Dermis microvascular lymphatic vessel endothelial cell (primary cell): ENCODE measurements around the gene COL5A1. TPM values are rescaled to one million over a fixed set of nuclear protein-coding genes. Genes with fewer than 3 reads are reported as not detected.
A peak's percentile ranks its signal among the peaks of the same experiment; 100 is the strongest.

Source experiments
- DNase-seq, 2 donors: peaks; one replicate each; pipeline versions ENCODE4 v3.0.0 to v3.0.0-alpha.2; 2010; ENCODE audit warnings: low read depth in 2 of 2
- total RNA-seq: library from RNA; depleted of rRNA; stranded (reverse); fragments of >200 nt; gene quantifications from 2 replicates; pipeline ENCODE4 v1.2.1, GENCODE V29; 2014

The COL5A1 gene
- total RNA-seq, result 1.2 and 3.0 TPM in 2 replicates

DNA sequence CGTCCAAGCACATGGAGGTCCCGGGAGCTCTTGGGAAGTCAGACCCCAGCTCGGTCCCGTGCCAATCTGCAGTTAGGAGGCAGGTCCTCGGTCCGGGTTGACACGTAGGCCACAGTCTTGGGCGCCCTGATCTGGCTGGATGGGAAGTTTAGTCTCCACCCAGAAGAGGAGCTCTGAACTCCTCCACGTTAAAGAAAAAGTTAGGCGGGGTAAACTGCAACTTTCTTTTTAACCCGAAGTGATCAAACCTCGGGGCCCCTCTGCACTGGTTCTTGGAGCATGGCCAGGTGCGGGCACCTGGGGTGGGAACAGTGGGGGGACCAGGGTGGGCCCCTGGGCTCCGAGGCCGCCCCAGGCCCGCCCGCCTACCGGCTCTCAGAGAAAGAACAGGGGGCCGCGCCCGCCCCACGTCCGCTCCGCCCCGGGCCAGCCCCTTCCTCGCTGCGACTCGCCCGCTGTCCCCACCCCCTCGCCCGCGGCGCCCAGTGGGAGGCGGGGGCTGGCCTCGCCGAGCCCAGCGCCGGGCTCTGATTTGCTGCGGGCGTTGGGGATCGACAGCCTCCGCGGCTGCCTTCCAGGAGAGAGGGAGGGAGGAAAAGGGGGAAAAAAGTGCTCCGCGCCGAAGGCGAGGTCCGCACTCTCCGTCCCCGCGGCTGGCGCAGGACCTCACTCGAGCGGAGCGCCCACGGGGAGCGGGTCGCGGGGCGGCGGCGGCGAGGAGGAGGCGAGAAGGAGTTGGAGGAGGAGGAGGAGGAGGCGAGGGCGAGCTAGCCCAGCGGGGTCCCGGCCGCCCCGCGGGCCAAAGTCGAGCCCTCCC lies at the start of gene COL5A1:
COL5A1 (plus strand) TSS at position 631 of the 817 bp plus-strand sequence. CDS start 385 bp downstream, outside the sequence.
- DNase-seq, result peak; percentile 40 to 90

DNA sequence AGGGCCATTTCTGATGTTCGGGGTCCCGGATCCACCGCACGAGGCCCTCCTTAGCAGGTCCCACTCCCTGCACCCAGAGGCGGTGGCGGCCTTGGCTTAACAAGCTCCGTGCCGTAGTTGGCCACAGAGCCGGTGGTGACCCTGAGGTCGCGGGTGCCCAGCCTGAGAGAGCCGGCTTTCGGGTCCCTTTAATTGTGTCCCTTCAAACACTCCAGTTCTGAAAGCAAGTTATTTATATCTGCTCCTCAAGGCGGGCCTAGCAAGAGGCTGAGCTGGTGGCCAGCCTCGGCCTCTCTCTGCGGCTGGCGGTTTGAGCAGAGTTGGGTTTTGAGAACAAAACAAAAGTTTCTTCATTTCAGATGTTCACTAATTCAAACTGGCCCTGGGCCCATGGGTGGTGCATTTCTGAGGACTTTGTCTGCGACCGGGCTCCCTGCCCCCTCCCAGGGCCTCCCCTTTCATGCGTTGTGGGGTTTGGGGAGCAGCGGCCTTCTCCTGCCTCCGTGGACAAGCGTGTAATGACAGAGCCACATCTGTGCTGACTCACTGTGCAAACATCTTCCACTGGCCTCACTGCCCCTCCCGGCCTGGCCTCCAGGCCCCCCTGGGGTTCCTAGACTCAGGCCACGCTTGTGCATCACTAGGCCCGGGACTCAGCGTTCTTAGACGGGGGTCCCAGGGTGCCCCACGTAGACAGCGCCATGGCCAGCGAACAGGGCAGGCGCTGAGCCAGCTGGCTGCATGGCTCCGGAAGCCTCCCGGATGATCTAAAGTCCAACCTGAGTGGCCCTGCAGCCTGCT lies 49.4 kb upstream of the COL5A1 start:
- no peak for DNase-seq

DNA sequence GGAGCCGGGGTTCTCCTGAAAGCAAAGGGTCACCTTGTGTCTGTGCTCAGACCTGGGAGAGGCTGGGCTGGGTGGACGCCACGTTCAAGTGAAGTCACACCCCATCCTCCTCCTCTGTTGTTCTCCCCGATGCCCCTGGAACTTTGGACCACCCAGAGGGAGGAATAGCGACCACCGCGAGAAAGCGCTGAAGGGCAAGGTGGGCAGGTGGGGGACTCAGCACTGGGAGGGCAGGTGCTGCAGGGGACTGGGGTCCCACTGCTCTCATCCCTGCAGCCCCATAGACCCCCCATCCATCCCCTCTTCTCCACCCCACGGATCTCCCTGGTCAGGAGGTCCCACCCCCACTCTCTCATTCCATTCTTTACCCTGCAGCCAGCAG lies 48.8 kb upstream of the COL5A1 start:
- no peak for DNase-seq

DNA sequence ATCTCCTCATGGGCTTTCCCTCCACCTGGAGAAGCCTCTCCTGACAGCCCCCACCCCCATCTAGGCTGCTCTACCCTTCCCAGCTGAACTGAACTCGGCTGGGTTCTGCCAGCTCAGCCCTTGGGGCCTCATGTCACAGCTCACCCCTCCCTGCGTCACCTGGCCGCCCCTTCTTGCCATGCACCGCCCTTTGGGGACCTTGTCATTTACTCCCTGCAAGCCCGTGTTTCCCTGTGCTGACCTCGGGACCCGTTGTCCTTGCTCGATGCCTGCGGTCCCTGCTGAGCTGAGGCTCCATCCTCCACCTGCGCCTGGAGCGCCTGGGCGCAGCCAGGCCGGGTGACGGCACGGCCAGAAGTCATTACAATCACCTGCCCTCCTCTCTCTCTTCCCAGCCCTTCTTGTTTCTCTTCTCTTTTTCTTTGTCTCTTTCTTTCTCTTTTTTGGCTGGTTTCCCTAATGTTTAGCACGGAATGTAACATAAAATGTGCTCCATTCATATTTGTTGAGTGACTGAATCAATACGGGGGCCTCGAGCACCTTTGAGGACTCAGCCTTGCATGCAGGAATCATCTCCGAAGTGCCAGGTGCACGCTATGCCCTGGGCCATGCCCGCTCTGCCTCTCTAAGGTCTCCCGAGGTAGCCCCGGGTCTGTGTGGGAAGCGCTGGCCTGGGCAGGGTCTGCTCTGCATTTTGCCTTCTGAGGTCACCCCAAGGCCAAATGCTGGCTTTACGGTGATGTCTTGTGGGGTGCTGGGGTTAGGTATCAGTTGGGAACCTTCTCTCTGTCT lies 48.1 kb upstream of the COL5A1 start:
- DNase-seq, result no peak

DNA sequence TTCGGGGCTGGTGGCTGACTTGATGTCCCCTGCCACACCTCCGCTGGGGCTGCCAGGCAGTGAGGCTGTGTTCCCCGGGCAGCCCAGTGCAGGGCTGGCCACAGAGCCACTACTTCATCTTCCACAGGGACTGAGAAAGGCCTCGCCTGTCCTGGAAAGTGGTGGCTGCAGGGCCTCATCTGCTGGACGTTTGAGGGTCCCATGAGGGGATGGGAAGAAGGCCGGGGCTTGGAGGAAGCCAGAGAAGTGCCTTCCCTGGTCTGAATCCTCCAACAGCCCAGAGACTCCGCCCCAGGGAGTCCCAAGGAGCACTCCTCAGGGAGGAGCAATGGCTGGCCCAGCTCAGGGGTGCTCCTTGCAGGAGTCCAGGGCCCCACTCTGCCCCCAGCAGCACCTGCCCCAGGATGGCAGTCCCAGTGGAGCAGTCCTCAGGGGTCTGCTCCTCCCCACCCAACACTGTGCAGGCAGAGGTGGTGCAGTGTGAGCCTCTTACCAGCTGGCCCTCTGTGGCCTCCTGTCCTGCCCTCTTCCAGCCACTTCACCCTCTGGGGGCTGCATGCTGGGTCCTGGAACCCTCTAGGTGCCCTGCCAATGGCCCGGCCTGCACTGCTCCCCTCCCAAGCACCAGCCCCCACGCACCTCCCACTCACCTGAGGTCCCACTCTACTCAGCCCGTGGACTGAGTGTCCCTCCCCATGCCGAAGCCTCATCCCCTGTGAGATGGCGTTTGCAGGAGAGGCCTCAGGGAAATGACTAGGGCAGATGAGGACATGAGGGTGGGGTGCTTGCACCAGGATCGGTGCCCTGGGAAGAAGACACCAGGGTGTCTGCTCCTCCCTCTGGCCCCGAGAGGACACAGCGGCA lies 47.3 kb upstream of the COL5A1 start:
- DNase-seq, result no peak

DNA sequence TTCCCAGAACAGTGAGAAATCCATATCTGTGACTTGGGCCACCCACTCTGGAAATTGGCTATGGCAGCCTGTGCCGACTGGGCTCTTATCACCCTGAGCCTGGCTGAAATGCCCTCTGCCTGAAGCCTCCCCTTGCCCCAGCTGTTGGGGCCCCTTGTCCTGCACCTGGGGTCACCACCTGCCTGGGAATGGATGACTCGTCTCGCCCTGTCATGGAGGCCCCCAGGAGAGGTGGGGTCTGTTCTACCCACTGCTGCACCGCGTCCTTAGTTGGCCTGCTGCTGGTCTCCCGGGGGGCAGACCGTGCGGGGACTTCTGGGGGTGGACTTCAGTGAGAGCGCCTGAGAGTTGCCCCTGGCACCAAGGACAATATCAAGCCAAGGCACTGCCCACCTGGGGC lies 46.6 kb upstream of the COL5A1 start:
- no peak for DNase-seq

DNA sequence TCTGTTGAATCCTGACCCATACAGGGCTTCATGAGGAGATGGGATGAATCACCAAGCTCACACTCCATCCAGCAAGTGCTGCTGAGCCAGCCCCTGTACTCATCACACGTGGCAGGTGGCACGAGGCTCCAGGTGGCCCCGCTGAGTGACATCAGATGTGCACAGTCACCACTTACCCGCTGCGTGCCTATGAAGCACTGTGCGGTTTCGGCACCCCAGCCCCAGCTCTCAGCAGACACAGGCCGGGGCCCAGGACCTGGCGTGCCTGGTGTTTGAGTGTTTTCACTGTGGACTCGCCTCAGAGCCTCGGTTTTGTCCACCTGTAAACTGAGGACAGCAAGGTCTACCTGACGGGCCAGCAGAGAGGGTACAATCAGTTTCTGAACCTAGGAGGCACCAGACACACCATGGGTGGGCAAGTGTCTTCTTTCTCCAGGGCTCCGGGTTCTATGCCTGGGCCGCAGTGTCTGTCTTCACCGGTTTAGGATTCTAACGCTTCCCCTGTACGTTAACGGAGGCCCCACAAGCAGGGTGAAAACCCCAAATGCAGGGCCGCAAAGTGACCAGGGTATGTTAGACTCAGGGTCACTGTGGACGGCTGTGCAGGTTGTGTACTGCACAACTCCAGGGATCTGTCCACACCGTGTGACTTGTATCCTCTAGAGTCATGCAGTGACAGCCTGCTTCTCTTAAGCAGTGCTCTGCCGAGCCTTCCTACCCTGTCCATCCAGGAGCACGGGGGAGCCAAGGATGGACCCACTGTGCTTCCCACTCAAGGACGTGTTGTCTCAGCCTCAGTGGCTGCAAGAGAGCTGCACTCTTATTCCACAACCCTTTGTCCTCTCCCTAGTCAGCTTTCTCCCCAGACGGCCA lies 44.3 kb upstream of the COL5A1 start:
- no peak for DNase-seq

DNA sequence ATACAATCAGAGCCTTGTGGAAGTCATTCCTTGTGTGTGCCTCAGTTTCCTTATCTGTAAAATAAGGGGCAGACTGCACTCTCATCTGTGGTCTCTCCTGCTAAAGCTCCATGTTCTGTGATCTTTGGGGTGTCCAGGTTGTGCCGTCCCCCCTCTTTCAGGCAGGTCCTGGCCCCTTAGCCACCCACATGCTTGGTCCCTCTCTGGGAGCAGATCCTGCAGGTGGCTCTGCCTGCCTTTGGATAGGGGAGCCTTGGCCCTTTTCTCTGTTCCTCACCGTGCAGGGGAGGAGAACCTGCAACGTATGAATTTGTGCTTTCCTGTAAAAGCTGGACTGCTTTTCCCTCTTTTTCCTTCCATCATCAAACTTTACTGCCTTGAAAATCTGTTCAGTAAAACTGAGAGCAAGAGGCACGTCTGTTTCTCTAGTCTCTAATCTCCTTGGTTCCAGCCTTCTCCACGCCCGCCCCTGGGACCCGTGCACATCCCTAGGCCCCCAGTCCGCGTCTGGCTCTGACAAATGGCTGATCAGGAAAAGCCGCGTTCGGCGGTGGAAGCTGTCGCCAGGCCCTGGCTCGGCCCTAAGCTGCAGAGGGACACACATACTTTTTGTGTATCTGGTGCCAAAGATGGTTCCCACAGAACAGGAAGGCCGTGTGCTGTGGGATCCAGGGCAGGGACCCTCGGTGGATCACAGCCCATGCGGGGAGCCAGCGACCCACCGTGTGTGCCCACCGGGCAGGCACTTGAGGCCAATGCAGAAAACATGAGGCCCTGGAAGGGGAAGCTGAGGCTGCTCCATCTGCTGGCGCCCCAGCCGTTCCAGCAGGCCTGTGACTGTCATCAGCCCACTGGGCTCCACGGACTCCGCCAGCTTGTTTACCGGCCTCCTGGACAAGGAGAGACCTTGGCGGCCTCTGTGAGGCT lies 43.4 kb upstream of the COL5A1 start:
- DNase-seq, result peak in 1 of 2 donors; percentile 8

DNA sequence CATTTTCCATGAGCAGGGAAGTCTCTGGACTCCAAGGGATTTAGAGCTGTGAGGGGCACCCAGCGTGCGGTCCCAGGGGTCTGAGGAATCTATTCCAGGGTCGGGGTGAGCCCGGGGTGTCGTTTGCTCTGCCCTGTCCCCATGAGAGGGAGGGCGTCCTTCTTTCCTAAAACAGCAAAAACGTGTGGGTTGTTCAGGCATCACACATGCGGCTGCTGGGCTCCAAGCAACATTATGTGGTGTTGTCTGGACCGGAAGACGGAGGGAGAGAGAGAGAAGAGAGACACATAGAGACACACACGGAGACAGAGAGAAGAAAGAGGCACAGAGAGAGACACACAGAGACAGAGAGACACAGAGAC lies 42.7 kb upstream of the COL5A1 start:
- no peak for DNase-seq

DNA sequence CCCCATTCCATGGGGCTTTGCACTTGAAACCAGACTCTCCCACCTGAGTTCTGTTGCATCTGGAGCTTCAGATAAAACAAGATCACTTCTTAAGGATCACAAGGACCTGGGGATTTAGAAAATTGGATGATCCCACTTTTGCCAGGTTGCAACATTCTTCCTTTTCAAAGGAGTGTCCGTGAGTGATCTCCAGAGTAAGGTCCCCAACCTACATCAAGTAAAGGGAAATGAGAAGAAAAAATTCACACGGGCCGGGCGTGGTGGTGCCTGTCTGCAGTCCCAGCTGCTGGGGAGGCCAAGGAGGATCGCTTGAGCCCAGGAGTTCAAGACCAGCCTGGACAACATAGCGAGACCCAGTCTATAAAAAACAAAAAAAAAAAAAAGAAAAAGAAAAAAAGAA lies 41.2 kb upstream of the COL5A1 start:
- DNase-seq, result no peak

DNA sequence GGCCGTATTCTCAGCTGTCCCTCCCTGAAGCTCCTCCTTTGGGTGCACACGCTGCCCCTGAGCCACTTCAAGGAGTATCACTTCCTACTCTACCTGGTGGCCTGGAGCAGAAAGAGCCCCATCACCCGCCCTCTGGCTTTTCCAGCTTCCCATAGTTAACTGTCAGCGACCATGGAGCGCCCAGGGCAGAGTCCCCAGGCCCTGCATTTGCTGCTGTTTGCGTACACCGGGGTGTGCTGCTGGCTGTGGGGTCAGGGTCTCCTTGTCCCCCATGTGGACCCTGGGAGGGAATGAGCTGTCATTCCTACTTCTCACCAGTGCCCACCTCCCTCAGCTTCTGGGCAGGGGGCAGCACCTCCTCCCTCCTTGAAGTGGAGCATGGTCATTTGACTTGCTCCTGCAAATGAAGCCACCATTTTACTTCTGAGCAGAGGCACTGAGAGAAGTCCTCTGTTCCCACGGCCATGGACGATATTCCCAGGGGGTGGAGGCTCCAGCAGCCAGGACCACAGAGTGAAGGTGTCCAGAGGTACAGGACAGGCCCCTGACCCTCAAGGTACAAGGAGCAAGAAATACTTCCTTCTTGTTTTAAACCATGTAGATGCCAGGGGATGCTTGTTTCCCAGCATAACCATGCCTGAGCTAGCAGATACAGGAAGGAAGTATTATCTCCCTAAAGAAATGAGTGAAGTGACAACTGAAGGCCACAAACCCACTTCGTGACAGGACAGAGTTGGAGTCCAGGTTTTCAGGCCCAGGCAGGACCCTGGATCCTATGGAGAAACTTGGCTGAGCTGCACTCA lies 40.6 kb upstream of the COL5A1 start:
- no peak for DNase-seq

DNA sequence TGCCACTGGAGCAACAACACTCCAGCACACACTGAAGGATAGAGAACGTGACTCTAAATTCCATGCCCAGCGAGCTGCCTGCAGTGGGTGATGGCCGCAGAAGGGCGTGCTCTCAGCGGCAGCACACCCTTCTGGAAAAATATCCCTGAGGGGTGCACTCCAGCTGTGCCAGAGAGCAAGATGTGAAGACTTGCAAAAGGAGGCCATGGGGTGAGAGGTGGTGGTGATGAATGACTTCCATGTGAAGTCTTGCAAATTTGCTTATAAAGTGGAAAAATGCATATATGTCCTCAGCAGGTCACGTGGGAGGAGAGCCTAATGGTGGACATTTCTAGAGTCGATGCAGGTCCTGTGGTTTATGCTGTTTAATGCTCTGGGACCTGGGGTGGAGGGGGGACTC lies 39.8 kb upstream of the COL5A1 start:
- DNase-seq, result no peak

DNA sequence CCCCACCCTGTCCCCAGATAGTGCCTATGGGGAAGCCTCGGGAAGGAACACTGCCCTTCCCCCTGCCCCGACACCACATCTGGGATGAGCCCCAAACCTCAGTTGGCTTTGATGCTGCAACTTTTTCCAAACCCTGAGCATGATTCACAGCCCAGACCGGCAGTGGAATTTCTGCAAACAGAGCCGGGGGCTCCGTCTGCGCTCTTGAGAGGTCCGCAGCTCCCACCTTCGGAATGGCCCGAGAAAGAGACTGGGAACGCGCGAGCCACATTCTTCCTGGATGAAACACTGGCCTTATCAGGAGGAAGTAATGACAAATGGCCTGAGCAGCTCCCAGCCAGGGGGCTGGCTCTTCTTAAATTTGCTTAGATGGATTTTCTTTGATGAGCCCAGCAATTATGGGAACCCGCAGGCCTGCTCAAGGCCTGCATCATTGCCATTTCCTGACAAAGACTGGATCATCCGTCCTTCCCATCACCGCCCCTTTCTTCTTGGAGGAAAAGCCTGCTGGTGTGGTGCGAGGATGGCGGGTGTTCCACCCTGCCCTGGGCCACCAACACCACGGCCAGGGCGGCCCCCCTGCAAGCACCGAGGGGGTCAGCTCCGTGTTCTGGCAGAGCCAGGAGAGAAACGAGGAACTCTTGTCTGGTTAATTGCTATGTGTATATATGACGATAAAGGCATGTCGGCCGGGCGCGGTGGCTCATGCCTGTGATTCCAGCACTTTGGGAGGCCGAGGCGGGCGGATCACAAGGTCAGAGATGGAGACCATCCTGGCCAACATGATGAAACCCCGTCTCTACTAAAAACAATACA lies 38.8 kb upstream of the COL5A1 start:
- DNase-seq, result peak in 1 of 2 donors; percentile 60

DNA sequence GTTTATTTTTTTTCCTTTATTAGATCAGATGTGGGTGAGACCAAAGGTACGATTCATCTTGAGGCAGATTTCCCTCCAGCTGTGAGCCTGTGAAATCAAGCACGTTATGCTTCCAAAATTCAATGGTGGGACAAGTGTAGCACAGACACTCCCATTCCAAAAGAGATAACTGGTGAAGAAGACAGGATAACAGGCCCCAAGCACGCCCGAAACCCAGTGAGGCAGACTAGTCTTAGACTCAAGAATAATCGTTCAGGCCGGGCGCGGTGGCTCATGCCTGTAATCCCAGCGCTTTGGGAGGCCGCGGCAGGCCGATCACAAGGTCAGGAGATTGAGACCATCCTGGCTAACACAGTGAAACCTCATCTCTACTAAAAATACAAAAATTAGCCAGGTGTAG lies 36.8 kb upstream of the COL5A1 start:
- DNase-seq, result no peak

DNA sequence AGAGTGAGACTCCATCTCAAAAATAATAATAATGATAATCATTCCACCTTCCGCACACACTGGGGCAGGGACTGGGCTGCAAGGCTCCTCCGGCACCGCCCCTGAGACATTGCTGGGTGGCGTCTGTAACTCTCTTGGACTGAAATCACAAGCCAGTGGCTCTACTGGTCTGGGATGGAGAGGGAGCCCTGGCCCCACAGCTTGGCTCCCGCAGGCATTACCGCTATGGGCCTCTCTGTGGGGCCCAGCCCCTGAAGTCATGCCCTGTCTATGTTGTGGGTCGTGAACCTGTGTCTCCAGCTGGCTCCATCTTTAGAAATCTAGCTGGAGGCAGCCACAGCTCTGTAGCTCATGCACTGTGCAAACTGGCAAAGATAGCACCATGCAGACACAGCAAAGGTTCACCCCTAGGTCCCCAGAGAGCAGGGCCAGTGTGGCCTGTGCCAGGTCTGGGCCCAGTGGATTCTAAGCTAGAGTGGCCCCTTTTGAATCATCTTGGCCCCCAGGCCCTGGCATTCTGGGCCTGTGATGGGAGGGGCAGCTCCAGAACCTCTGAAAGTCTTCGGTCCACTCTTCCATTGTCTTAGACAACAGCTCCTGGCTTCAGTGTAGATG lies 36.1 kb upstream of the COL5A1 start:
- DNase-seq, result no peak

DNA sequence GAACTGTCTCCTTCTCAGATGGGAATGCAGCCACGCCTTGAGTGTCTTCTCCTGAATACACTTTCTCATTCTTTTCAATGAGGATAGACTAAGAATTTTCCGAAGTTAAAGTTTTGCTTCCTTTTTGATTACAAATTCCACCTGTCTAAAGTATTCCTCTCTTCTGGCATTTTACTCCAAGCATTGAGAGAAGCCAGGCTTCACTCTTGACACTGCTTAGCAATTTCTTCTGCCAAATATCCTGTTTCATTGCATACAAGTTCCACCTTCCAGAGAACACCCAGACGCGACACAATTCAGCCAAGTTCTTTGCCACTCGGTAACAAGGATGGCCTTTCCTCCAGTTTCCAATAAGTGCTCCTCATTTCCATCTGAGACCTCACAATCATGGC lies 35.6 kb upstream of the COL5A1 start:
- no peak for DNase-seq
